ENCODE measurements around the gene ZNF235.
"Not testable (repeated sequence)": the region's sequence is repeated elsewhere in the genome, so short reads cannot be mapped to it uniquely, and the experiment has no call there.

ZNF235 gene

GRCh38 chr19:44304659-44305193 is at the start of gene ZNF235:
Gene ZNF235, minus strand, starts transcription at chr19:44305025. Its CDS starts 1,621 bp downstream, at chr19:44303404.
- DNase-seq (ENCODE audit: low read depth), result peak; percentile 33

DNA sequence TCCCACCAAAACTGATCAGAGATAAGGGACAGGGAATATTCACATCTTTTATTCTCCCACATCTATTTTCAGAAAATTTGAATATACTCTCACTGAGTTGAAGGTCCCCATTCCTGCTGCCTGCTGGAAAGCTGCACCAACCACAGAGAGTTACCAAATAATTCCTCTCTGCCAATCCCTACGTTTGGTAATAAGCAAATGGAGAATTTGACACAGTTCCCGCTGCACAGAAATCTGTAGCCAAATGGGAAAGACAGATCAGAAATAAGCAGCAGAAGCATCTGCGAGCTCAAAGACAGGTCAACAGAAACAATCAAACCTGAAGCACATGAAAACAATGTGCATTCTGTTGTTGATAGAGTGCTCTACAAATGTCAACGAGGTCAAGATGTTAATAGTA is 41.7 kb upstream of the ZNF235 start:
- DNase-seq (ENCODE audit: low read depth), result no peak

DNA sequence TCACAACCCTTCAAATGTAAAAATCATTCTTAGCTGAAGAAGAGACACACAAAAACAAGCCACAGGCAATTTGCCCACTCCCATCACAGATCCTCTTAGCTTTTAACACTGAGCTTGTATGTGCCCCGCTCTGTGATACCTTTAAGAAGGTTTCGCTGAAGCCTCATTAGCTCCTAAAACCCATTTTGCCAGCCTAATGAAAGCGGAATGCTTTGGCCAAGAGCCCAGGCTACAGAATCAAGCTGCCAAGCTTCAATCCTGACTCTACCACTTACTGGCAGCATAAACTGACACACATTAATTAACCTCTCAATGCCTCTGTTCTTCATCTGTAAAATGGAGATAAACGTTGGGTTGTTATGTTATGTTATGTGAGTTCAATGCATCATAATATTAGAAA is 41.1 kb upstream of the ZNF235 start:
- DNase-seq (ENCODE audit: low read depth), result no peak

DNA sequence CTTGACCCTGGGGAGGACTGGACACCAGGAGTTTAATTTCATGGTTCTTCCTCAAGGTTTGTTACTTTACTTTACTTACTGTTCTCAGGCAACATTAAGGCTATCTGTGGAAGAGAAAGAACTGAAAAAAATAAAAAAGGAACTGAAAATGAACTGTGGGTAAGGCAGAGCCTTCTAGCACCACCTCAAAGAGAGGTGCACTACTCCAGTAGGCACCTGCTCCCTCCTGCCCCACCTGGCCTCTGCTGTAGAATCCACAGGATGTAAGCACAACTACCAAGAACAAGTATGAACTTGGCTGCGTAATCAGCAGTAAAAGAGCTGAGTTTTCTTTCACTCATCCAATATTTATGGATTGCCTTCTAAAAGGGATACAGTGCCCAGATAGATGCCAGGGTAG is 39.4 kb upstream of the ZNF235 start:
- DNase-seq (ENCODE audit: low read depth), result no peak

DNA sequence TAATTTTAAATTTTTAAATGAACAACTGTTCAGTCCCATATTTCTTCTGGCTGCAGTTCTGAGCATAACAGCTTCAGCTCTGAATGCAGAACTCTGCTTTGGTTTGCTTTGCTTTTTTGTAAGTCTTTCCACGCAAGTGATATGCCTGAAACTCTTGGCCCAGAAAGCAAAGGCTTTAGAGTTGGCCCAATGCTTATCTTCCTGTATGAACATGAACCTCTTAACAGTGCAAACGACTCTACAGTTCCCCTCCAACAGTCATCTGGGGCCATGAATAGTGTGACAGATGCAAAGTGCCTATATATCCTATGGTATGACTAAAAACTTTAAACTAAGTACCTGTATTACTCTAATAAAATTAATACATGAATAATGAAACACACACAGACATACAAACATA is 37.0 kb upstream of the ZNF235 start:
- no peak for DNase-seq (ENCODE audit: low read depth)

- DNase-seq (ENCODE audit: low read depth), result not testable (repeated sequence)
These were observed 29.8 kb upstream of the ZNF235 start for GRCh38 chr19:44334639-44335038.

- no peak for DNase-seq (ENCODE audit: low read depth)
These were observed 27.3 kb upstream of the ZNF235 start for GRCh38 chr19:44332145-44332544.

DNA sequence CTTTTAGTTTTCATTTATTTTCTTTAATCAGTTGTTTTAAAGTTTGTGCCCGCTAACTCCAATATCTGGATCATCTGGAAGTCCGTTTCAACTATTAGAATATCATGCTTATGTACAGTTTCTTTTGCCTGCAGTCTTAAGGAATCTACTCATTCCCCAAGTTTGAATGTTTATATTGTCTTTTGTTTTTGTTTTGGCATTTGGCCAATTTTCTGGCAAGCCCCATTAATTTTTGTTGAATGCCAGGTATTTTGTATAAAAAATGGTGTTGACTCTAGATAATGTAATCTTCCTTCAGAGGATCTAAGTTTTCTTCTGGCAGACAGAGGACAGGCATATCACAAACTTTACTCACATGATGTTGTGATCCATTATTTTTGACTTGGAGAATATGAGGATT is 11.1 kb upstream of the ZNF235 start:
- no peak for DNase-seq (ENCODE audit: low read depth)

DNA sequence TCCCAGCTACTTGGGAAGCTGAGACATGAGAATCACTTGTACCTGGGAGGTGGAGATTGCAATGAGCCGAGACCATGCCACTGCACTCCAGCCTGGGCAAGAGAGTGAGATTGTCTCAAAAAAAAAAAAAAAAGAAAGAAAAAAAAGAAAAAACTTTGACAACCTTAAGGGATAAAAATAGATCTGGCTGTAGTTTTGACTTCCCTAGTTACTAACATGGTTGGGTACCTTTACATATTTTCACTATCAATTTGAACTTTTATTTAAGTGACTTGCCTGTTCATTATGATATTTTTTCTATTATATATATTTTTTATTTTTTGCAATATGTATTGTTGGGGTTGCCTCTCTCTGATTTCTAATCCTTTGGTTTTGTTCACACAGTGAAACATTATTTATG is 8.4 kb upstream of the ZNF235 start:
- no peak for DNase-seq (ENCODE audit: low read depth)

DNA sequence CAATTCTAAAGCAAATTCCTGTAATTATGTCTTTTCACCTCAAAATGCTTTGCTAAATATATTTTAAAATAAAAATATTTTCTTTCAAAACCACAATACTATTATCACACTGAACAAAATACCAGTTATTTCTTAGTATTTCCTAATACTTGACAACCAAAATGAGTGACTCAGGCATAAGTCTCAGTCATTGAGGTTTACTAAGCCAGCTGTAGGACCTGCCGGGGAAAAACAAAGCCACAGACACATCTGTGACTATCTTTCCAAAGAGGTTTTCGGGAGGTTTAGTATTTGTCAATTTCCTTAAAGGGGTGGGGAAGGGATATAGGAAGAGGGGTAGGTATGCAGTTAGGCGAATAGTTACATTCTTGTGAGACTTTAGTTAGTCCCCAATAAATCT is 3.2 kb upstream of the ZNF235 start:
- DNase-seq (ENCODE audit: low read depth), result no peak

- no peak for DNase-seq (ENCODE audit: low read depth)
These were observed 1.5 kb upstream of the ZNF235 start for GRCh38 chr19:44306283-44306682.

- DNase-seq (ENCODE audit: low read depth), result no peak
These were observed 632 bp upstream of the ZNF235 start for GRCh38 chr19:44305457-44305856.

DNA sequence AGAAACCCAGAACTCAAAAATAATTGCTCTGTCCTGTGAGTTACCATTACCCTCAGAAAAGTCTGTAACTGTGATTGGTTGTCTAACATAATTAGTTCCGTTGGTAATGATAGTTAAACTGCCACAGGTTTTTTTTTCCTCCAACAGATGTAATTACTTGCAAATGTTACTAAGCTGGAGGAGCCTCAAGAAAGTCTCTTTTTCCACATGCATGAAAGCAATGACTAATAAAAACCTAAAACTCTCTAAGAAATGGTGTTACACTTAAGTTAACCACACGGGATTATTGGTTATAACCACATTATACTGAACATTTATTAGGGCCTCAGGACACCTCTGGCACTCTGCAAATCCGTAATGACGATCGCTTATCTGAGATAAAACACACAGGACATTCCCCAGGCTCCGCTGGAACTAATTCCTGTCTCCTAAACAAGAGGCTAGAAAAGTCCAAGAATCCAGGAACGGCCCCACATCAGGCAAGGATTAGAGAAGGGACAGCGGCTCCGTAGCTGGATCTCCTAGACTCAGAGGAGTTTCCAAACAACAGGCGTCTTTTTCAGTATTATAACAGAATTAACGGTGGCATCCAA is 753 bp downstream of the ZNF235 start:
- no peak for DNase-seq (ENCODE audit: low read depth)

- no peak for DNase-seq (ENCODE audit: low read depth)
These were observed 1.5 kb downstream of the ZNF235 start for GRCh38 chr19:44303320-44303719.

DNA sequence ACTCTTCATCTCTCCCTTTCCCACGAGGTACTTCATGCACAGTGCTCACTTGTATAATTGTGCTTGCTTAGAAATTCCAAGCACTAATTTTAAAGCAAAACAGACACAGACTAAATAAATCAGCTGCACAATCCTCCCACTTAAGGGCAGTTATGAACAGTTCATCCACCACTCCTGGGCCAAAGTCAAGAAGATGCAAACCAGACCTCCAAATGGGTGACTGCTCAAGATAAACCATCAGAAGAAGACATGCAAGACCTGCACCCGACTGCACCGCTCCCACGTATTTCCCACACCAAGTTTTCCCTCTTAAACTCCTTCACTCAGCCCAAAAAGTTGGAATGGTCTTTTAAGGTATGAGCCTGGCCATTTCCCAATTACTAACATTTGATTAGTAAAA is 19.9 kb downstream of the ZNF235 start:
- DNase-seq (ENCODE audit: low read depth), result no peak

DNA sequence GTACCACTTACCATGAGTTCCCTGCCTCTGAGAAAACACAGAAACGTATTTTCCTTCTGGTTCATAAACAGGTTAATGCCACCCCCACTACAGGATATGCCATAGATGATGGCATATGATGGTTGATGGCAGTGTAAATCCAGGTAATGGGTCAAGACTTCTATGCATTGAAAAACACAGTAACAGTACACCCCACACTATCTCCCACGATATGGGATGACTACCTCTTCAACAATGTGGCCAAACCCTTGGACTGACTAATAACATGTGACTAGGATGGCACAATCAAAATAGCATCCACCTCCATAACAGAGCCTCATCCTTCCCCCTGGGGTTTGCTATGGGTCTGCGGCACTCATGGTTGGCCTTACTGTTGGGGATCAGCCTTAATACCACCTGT is 22.0 kb downstream of the ZNF235 start:
- no peak for DNase-seq (ENCODE audit: low read depth)

DNA sequence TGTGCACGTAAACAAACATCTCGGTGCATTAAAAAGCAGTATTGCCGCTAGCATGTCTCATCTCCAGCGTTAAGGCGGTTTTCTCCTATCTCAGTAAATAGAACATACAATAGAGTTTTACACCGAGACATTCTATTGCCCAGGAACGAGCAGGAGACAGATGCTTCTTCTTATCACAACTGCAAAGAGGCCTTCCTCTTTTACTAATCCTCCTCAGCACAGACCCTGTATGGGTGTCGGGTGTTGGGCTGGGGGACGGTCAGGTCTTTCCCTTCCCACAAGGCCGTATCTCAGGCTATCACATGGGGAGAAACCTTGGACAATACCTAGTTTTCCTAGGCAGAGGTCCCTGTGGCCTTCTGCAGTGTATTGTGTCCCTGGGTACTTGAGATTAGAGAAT is 23.9 kb downstream of the ZNF235 start:
- DNase-seq (ENCODE audit: low read depth), result no peak

- no peak for DNase-seq (ENCODE audit: low read depth)
These were observed 26.6 kb downstream of the ZNF235 start for GRCh38 chr19:44278181-44278690.

GRCh38 chr19:44277331-44277730 is 27.5 kb downstream of the ZNF235 start:
- no peak for DNase-seq (ENCODE audit: low read depth)

GRCh38 chr19:44260695-44261446 is 44.0 kb downstream of the ZNF235 start:
- DNase-seq (ENCODE audit: low read depth), result no peak

DNA sequence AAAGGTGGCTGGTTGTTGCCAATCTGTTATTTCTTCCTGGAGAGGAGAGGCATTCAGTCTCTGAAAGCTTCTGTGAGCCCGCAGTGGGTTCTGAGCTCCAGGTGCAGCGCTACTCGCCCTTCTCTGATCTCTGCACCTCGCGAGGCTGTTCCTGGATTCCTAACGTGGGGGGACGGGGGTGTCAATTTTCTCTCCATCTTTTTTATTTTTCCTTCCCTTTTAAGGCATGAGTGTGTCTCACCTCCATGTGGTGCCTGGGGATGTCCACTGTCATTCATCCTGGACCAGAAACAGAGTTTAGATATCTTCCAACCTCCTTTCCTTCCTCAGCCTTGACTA is 44.5 kb downstream of the ZNF235 start:
- no peak for DNase-seq (ENCODE audit: low read depth)

DNA sequence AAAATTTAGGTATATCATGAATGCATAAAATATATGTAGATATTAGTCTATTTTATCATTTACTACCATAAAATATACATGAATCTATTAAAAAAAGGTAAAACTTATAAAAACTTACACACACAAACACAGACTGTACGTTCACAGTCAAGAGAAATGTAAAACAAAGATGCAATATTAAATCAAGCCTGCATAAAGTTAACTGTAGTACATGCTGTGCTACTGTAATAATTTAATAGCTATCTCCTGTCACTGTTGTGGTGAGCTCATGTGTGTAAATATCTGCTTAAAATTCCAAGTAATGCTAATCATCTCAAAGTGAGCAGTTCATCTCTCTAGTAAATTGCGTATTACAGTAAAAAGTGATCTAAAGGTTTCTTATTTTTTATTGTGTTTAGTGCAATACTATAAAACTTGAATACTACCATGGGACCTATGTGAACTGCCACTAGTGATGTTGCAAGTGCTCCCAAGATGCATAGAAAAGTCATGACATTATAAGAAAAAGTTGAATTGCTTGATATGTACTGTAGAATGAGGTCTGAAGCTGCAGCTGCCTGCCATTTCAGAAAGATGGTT is 45.9 kb downstream of the ZNF235 start:
- DNase-seq (ENCODE audit: low read depth), result no peak

DNA sequence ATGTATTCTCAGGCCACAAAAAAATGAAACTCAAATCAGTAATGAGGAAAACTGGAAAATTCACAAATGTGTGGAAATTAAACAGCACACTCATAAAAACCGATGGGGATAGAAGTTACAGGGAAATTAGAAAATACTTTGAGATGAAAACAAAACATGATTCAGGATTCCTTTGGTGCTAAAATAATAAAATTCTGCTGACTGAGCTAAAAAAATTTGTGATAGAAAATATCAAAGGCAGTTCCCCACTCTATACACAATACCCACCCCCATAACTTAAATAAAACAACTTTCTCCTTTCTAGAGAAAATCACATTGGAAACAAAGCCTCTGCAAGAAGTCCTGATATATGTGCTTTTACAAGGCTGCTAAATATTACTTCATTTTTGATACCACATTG is 46.7 kb downstream of the ZNF235 start:
- DNase-seq (ENCODE audit: low read depth), result no peak

Data from stimulated activated CD8-positive, alpha-beta memory T cell treated with anti-CD3 and anti-CD28 coated beads, Interleukin-15, amount 100 ng/mL, for 24 hours (primary cell).